Osteoblast (primary cell): ENCODE results near the gene CD47. TPM values are rescaled to one million over a fixed set of nuclear protein-coding genes. Genes with fewer than 3 reads are reported as not detected.

Experiments used
- DNase-seq: peaks from one replicate; pipeline ENCODE4 v3.0.0; 2011; ENCODE audit warnings: low spot score, mixed read lengths; ENCODE audit not compliant: insufficient read length; ENCODE audit errors: missing footprints
- H2AFZ ChIP-seq: 2 replicates; pipeline ENCODE4 v1.6.0; 2011; ENCODE audit warnings: mild to moderate bottlenecking, low read length
- H3K27ac ChIP-seq: 2 replicates; pipeline ENCODE4 v1.5.1; 2011; ENCODE audit warnings: mild to moderate bottlenecking, low read depth, low read length, moderate library complexity
- H3K27me3 ChIP-seq: 2 replicates; pipeline ENCODE4 v1.6.0; 2012; ENCODE audit warnings: mild to moderate bottlenecking, control low read depth, inconsistent platforms, low read length, moderate library complexity; ENCODE audit not compliant: insufficient read depth
- H3K36me3 ChIP-seq: 2 replicates; pipeline ENCODE4 v1.5.1; 2011; ENCODE audit warnings: mild to moderate bottlenecking, low read length, control low read depth, moderate library complexity; ENCODE audit not compliant: insufficient read depth
- H3K4me1 ChIP-seq: 2 replicates; pipeline ENCODE4 v1.5.1; 2011; ENCODE audit warnings: mild to moderate bottlenecking, low read length, control low read depth, moderate library complexity; ENCODE audit not compliant: insufficient read depth
- H3K4me2 ChIP-seq: 2 replicates; pipeline ENCODE4 v1.6.0; 2011; ENCODE audit warnings: mild to moderate bottlenecking, low read length; ENCODE audit not compliant: insufficient read depth
- H3K4me3 ChIP-seq: fragments of 200-600 bp; sonication (generic); 3 replicates; pipeline ENCODE4 v1.5.1; 2012; ENCODE audit warnings: mild to moderate bottlenecking, low read length, inconsistent platforms; ENCODE audit not compliant: insufficient read depth
- H3K79me2 ChIP-seq: 2 replicates; pipeline ENCODE4 v1.6.0; 2012; ENCODE audit warnings: mild to moderate bottlenecking, low read length, control low read depth, inconsistent platforms; ENCODE audit not compliant: insufficient read depth
- H3K9me3 ChIP-seq: 2 replicates; pipeline ENCODE4 v1.5.1; 2011; ENCODE audit warnings: low read depth, low read length, control low read depth
- H4K20me1 ChIP-seq: 2 replicates; pipeline ENCODE4 v1.6.0; 2012; ENCODE audit warnings: mild to moderate bottlenecking, low read length, control low read depth; ENCODE audit not compliant: insufficient read depth
- total RNA-seq: library from RNA; depleted of rRNA; stranded (reverse); fragments of >200 nt; gene quantifications from 2 replicates; pipeline ENCODE4 v1.2.3, GENCODE V29; 2012
- TF ChIP-seq, protein P1 (sequence below): IDR thresholded peaks from 2 replicates; pipeline ENCODE4 v1.5.1; 2011; ENCODE audit warnings: mild to moderate bottlenecking, low read depth, low read length, moderate library complexity; ENCODE audit errors: extremely low read depth

The CD47 gene
- total RNA-seq, 1 donor = 72.7 TPM

GRCh38 chr3:108053067-108053466 lies 37.8 kb downstream of the CD47 start:
- Histone ChIP-seq H3K27me3 (no peaks in the 10 kb centered on the region), H2AFZ (no peak overlapping the region), H3K4me3 (no peak overlapping the region), H3K36me3 (peaks cover 2% of the 10 kb centered on the region), H4K20me1 (no peaks in the 10 kb centered on the region), H3K79me2 (no peaks in the 10 kb centered on the region), H3K9me3 (no peaks in the 10 kb centered on the region), H3K4me1 (no peaks in the 10 kb centered on the region), H3K27ac (no peak overlapping the region), H3K4me2 (no peak overlapping the region)
- TF ChIP-seq, protein P1, sequence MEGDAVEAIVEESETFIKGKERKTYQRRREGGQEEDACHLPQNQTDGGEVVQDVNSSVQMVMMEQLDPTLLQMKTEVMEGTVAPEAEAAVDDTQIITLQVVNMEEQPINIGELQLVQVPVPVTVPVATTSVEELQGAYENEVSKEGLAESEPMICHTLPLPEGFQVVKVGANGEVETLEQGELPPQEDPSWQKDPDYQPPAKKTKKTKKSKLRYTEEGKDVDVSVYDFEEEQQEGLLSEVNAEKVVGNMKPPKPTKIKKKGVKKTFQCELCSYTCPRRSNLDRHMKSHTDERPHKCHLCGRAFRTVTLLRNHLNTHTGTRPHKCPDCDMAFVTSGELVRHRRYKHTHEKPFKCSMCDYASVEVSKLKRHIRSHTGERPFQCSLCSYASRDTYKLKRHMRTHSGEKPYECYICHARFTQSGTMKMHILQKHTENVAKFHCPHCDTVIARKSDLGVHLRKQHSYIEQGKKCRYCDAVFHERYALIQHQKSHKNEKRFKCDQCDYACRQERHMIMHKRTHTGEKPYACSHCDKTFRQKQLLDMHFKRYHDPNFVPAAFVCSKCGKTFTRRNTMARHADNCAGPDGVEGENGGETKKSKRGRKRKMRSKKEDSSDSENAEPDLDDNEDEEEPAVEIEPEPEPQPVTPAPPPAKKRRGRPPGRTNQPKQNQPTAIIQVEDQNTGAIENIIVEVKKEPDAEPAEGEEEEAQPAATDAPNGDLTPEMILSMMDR = no peak
- DNase-seq = no peak

- Histone ChIP-seq H2AFZ (no peak overlapping the region), H3K36me3 (peaks cover 8% of the 10 kb centered on the region), H3K9me3 (no peaks in the 10 kb centered on the region), H3K79me2 (no peaks in the 10 kb centered on the region), H3K27ac (no peak overlapping the region), H4K20me1 (no peaks in the 10 kb centered on the region), H3K27me3 (no peaks in the 10 kb centered on the region), H3K4me2 (no peak overlapping the region), H3K4me3 (no peak overlapping the region), H3K4me1 (no peaks in the 10 kb centered on the region)
- peak; percentile 46 for DNase-seq
- TF ChIP-seq, protein P1 = no peak
Measured at GRCh38 chr3:108051005-108051404, 39.8 kb downstream of the CD47 start.

DNA sequence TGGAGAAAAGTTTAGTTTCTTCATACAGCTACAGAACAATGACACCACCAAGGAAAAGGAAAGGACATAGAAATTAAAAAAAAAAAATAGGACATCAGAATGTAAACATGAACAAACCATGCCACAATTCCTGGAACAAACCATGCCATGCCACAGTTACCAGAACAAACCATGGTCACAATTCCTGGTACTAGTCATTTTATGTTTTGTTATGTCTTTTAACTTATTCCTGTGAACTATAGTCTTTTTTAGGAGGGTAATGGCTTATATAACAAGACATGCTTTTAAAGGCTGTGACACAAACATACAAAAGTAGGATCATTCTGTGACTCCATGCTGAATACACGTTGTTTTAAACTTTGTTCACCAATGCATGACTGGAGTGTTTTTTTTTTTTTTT lies 42.8 kb downstream of the CD47 start:
- no peaks in the 10 kb centered on the region for H3K4me1 ChIP-seq
- H3K27ac ChIP-seq = no peak overlapping the region
- no peak overlapping the region for H3K4me2 ChIP-seq
- no peaks in the 10 kb centered on the region for H4K20me1 ChIP-seq
- H3K9me3 ChIP-seq = no peaks in the 10 kb centered on the region
- peaks cover 10% of the 10 kb centered on the region for H3K36me3 ChIP-seq
- no peak for DNase-seq
- H2AFZ ChIP-seq = no peak overlapping the region
- no peaks in the 10 kb centered on the region for H3K27me3 ChIP-seq
- no peak overlapping the region for H3K4me3 ChIP-seq
- TF ChIP-seq, protein P1 = no peak
- H3K79me2 ChIP-seq = no peaks in the 10 kb centered on the region

DNA sequence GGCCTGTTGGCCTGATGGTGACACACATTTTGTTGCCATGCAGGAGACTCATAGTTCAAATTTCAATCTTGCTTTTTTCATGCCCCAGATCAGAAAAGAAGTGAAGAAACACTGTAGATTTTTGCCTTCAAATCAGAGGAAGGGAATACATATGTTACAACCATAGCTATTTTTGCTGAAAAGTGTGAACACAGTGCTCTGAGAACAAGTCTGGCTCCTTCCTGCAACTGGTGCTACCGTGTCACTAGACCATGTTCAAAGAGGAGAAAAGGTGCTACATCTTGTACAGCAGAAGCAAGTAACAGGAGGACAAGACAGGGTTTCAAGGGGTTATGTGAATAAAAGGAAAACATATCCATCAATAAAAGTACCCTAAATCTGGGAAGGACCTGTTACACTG lies 44.6 kb downstream of the CD47 start:
- Histone ChIP-seq H3K4me1 (no peaks in the 10 kb centered on the region), H4K20me1 (no peaks in the 10 kb centered on the region), H3K27me3 (no peaks in the 10 kb centered on the region), H3K27ac (no peak overlapping the region), H3K36me3 (peaks cover 10% of the 10 kb centered on the region), H2AFZ (no peak overlapping the region), H3K79me2 (no peaks in the 10 kb centered on the region), H3K4me2 (no peak overlapping the region), H3K4me3 (no peak overlapping the region), H3K9me3 (no peaks in the 10 kb centered on the region)
- peak; percentile 22 for DNase-seq
- TF ChIP-seq, protein P1 = no peak
